H1 (cell line): ENCODE measurements around the gene CALD1. TPM values are rescaled to one million over a fixed set of nuclear protein-coding genes. Genes with fewer than 3 reads are reported as not detected.

Experiments
- CTCF ChIA-PET: fragments of 300-600 bp; sonication (Branson Sonifier 250); formaldehyde crosslinking; loops from one replicate; lab custom pipeline; 2021; ENCODE audit not compliant: partially characterized antibody; lab: Charles Lee
- POLR2A ChIA-PET: fragments of 300-600 bp; sonication (Branson Sonifier 250); formaldehyde crosslinking; loops from one replicate; lab custom pipeline; 2021; ENCODE audit warnings: inconsistent platforms; ENCODE audit not compliant: partially characterized antibody; lab: Charles Lee
- DNase-seq, 2 experiments: peaks; one replicate each; pipeline versions ENCODE4 v3.0.0 to v3.0.0-alpha.2; 2010 to 2022; ENCODE audit warnings: low spot score in 2 of 2, low read depth in 1 of 2, mixed read lengths in 1 of 2
- FAIRE-seq: peaks from 2 replicates; lab custom pipeline; 2011; peaks lifted over from hg19 to GRCh38; lab: Jason Lieb, UNC
- H2AFZ ChIP-seq: 2 replicates; pipeline ENCODE4 v1.8.1; 2012; ENCODE audit warnings: low read length, inconsistent platforms
- H2AK5ac ChIP-seq: 2 replicates; pipeline ENCODE4 v1.6.1; 2013; ENCODE audit warnings: low read depth, low read length
- H2BK120ac ChIP-seq: replicated peaks from 2 replicates; pipeline ENCODE3; 2013; ENCODE audit warnings: low read depth, low read length, inconsistent platforms
- H2BK12ac ChIP-seq: 2 replicates; pipeline ENCODE4 v1.6.1; 2013; ENCODE audit warnings: low read depth, low read length
- H2BK15ac ChIP-seq: 2 replicates; pipeline ENCODE4 v1.6.1; 2013; ENCODE audit warnings: low read length
- H2BK20ac ChIP-seq: 2 replicates; pipeline ENCODE4 v1.6.1; 2013; ENCODE audit warnings: low read length
- H2BK5ac ChIP-seq: 2 replicates; pipeline ENCODE4 v1.6.1; 2013; ENCODE audit warnings: low read depth, low read length
- H3K14ac ChIP-seq: 2 replicates; pipeline ENCODE4 v1.6.1; 2013; ENCODE audit warnings: inconsistent platforms; ENCODE audit not compliant: insufficient read length
- H3K18ac ChIP-seq: 2 replicates; pipeline ENCODE4 v1.6.1; 2013; ENCODE audit warnings: low read length; ENCODE audit errors: extremely low read depth
- H3K23ac ChIP-seq: 2 replicates; pipeline ENCODE4 v1.6.1; 2013; ENCODE audit warnings: inconsistent platforms; ENCODE audit not compliant: insufficient read length
- H3K23me2 ChIP-seq: 2 replicates; pipeline ENCODE4 v1.6.1; 2013; ENCODE audit warnings: low read depth, low read length
- H3K27ac ChIP-seq: 2 replicates; pipeline ENCODE4 v1.6.1; 2011; ENCODE audit warnings: low read depth, low read length, inconsistent platforms
- H3K27me3 ChIP-seq, 4 experiments: replicated peaks in 1 of 4; 1 replicate in 1 of 4; 2 replicates in 3 of 4; pipeline versions ENCODE4 v1.6.1 to v1.8.1; 2011 to 2013; ENCODE audit warnings: low read length in 3 of 4, mild to moderate bottlenecking in 3 of 4, inconsistent platforms in 2 of 4, mixed read lengths in 2 of 4, moderate library complexity in 1 of 4; ENCODE audit not compliant: control insufficient read depth in 3 of 4, insufficient read depth in 3 of 4; ENCODE audit errors: extremely low read depth in 1 of 4
- H3K36me3 ChIP-seq, 4 experiments: 2 replicates each; pipeline versions ENCODE4 v1.6.1 to v1.8.1; 2011 to 2013; ENCODE audit warnings: mild to moderate bottlenecking in 4 of 4, low read length in 3 of 4, moderate library complexity in 2 of 4, control low read depth in 1 of 4, inconsistent platforms in 1 of 4; ENCODE audit not compliant: insufficient read depth in 4 of 4, control insufficient read depth in 2 of 4
- H3K4ac ChIP-seq: replicated peaks from 2 replicates; pipeline ENCODE3; 2013; ENCODE audit warnings: low read length, low read depth, mixed read lengths, inconsistent platforms; ENCODE audit not compliant: insufficient read length
- H3K4me1 ChIP-seq, 4 experiments: replicated peaks in 1 of 4; 1 replicate in 1 of 4; 2 replicates in 3 of 4; pipeline versions ENCODE4 v1.6.1 to v1.8.1; 2011 to 2013; ENCODE audit warnings: low read length in 3 of 4, inconsistent platforms in 2 of 4, mixed read lengths in 1 of 4; ENCODE audit not compliant: insufficient read depth in 4 of 4, control insufficient read depth in 3 of 4
- H3K4me2 ChIP-seq, 2 experiments: 2 replicates each; pipeline versions ENCODE4 v1.6.1 to v1.8.1; 2011 to 2013; ENCODE audit warnings: low read depth in 2 of 2, low read length in 2 of 2, control low read depth in 1 of 2, inconsistent platforms in 1 of 2, mild to moderate bottlenecking in 1 of 2; ENCODE audit not compliant: insufficient read depth in 1 of 2
- H3K4me3 ChIP-seq, 4 experiments: fragments of 200-600, 300-600 bp in 1 of 4; sonication (generic), shearing (Covaris generic), sonication (Bioruptor Twin) in 1 of 4; 2 replicates each; pipeline versions ENCODE4 v1.5.1 to v1.8.1; 2011 to 2016; ENCODE audit warnings: low read length in 4 of 4, low read depth in 3 of 4, control low read depth in 2 of 4, inconsistent platforms in 2 of 4, mild to moderate bottlenecking in 2 of 4, mixed read lengths in 1 of 4, moderate library complexity in 1 of 4; ENCODE audit not compliant: insufficient read depth in 2 of 4; ENCODE audit errors: extremely low read depth in 1 of 4
- H3K56ac ChIP-seq: replicated peaks from 2 replicates; pipeline ENCODE3; 2013; ENCODE audit warnings: low read depth, mild to moderate bottlenecking, mixed read lengths, low read length, inconsistent platforms; ENCODE audit not compliant: insufficient read length
- H3K79me1 ChIP-seq: 2 replicates; pipeline ENCODE4 v1.6.1; 2013; ENCODE audit warnings: low read depth, low read length, control low read depth
- H3K79me2 ChIP-seq, 2 experiments: 2 replicates each; pipeline versions ENCODE4 v1.6.1 to v1.8.1; 2012 to 2013; ENCODE audit warnings: low read length in 2 of 2, mild to moderate bottlenecking in 2 of 2, inconsistent platforms in 1 of 2; ENCODE audit not compliant: insufficient read depth in 2 of 2, control insufficient read depth in 1 of 2
- H3K9ac ChIP-seq, 4 experiments: replicated peaks in 1 of 4; 1 replicate in 1 of 4; 2 replicates in 3 of 4; pipeline versions ENCODE4 v1.6.1 to v1.8.1; 2011 to 2013; ENCODE audit warnings: low read depth in 3 of 4, low read length in 3 of 4, control low read depth in 2 of 4, mild to moderate bottlenecking in 2 of 4, moderate library complexity in 2 of 4, inconsistent platforms in 1 of 4; ENCODE audit errors: extremely low read depth in 1 of 4
- H3K9me3 ChIP-seq, 2 experiments: 2 replicates each; pipeline versions ENCODE4 v1.6.1 to v1.8.1; 2012 to 2013; ENCODE audit warnings: mild to moderate bottlenecking in 2 of 2, moderate library complexity in 2 of 2, control low read depth in 1 of 2, inconsistent platforms in 1 of 2, low read depth in 1 of 2, low read length in 1 of 2, mixed read lengths in 1 of 2; ENCODE audit not compliant: insufficient read depth in 2 of 2
- H4K20me1 ChIP-seq, 2 experiments: replicated peaks in 1 of 2; 2 replicates each; pipeline versions ENCODE3 to v1.8.1; 2011 to 2013; ENCODE audit warnings: inconsistent platforms in 2 of 2, low read length in 2 of 2, mild to moderate bottlenecking in 1 of 2; ENCODE audit not compliant: insufficient read depth in 2 of 2, control insufficient read depth in 1 of 2
- H4K5ac ChIP-seq: 2 replicates; pipeline ENCODE4 v1.6.1; 2013; ENCODE audit warnings: low read length, low read depth, mixed read lengths, inconsistent platforms; ENCODE audit not compliant: insufficient read length
- H4K8ac ChIP-seq: 2 replicates; pipeline ENCODE4 v1.8.0; 2013; ENCODE audit warnings: mild to moderate bottlenecking, moderate library complexity, low read length, inconsistent platforms; ENCODE audit not compliant: insufficient read depth; ENCODE audit errors: extremely low read depth
- H4K91ac ChIP-seq: replicated peaks from 2 replicates; pipeline ENCODE3; 2013; ENCODE audit warnings: low read length, mixed read lengths, inconsistent platforms; ENCODE audit not compliant: insufficient read length
- CEBPB ChIP-seq: IDR thresholded peaks from 2 replicates; pipeline ENCODE4 v1.6.1; 2012; ENCODE audit warnings: low read depth, low read length
- EGR1 ChIP-seq: IDR thresholded peaks from 2 replicates; pipeline ENCODE4 v1.6.1; 2011; ENCODE audit warnings: low read depth, low read length, borderline replicate concordance
- GABPA ChIP-seq: IDR thresholded peaks from 2 replicates; pipeline ENCODE4 v1.6.1; 2011; ENCODE audit warnings: mild to moderate bottlenecking, low read length, moderate library complexity, borderline replicate concordance; ENCODE audit not compliant: insufficient read depth
- JUND ChIP-seq: IDR thresholded peaks from 2 replicates; pipeline ENCODE4 v1.6.1; 2011; ENCODE audit warnings: mild to moderate bottlenecking, improper control_type of control experiment, low read length
- MAFK ChIP-seq: IDR thresholded peaks from 2 replicates; pipeline ENCODE4 v1.6.1; 2012; ENCODE audit warnings: low read depth, mild to moderate bottlenecking, improper control_type of control experiment, low read length
- NRF1 ChIP-seq: IDR thresholded peaks from 2 replicates; pipeline ENCODE4 v1.6.1; 2011; ENCODE audit warnings: mild to moderate bottlenecking, low read depth, low read length, improper control_type of control experiment
- POLR2A ChIP-seq, 2 experiments: IDR thresholded peaks; 1 replicate in 1 of 2; 2 replicates in 1 of 2; pipeline ENCODE4 v1.6.1; 2011; ENCODE audit warnings: low read depth in 2 of 2, low read length in 2 of 2, mild to moderate bottlenecking in 2 of 2; ENCODE audit errors: control extremely low read depth in 1 of 2
- RAD21 ChIP-seq, 2 experiments: IDR thresholded peaks in 1 of 2; conservative IDR thresholded peaks in 1 of 2; 2 replicates each; pipeline ENCODE4 v1.6.1; 2011; ENCODE audit warnings: low read depth in 2 of 2, low read length in 2 of 2, improper control_type of control experiment in 1 of 2, inconsistent platforms in 1 of 2, mild to moderate bottlenecking in 1 of 2, moderate library complexity in 1 of 2
- RFX5 ChIP-seq: IDR thresholded peaks from 2 replicates; pipeline ENCODE4 v1.6.1; 2011; ENCODE audit warnings: low read depth, low read length, improper control_type of control experiment, borderline replicate concordance
- SIN3A ChIP-seq, 2 experiments: IDR thresholded peaks in 1 of 2; conservative IDR thresholded peaks in 1 of 2; 2 replicates each; pipeline ENCODE4 v1.6.1; 2011 to 2012; ENCODE audit warnings: low read length in 2 of 2, improper control_type of control experiment in 1 of 2, low read depth in 1 of 2, mild to moderate bottlenecking in 1 of 2
- SUZ12 ChIP-seq: fragments of 200-600 bp; sonication (generic); IDR thresholded peaks from 2 replicates; pipeline ENCODE4 v1.6.1; 2012; ENCODE audit warnings: mild to moderate bottlenecking, inconsistent platforms, low read length, moderate library complexity, mixed read lengths
- WGBS, 2 experiments: shearing (Covaris generic) in 1 of 2; methylation state at CpG; one replicate each; pipeline versions ENCODE4 v1.1.6 to v1.1.7; 2013 to 2015; ENCODE audit warnings: low lambda C conversion rate in 2 of 2, mixed read lengths in 2 of 2, inconsistent platforms in 1 of 2, low coverage in 1 of 2, missing lambda C conversion rate in 1 of 2; ENCODE audit not compliant: insufficient replicate concordance in 2 of 2, insufficient coverage in 1 of 2, insufficient read length in 1 of 2; ENCODE audit errors: extremely low coverage in 1 of 2, missing lambda C conversion rate in 1 of 2; 5-methylcytosine and 5-hydroxymethylcytosine counted together
- polyA plus RNA-seq, 7 experiments: library from polyadenylated mRNA; depleted of rRNA in 3 of 7; stranded (reverse) in 5 of 7; unstranded in 2 of 7; fragments of >200 nt in 5 of 7; fragments of 200-250 nt in 2 of 7; gene quantifications; 1 replicate in 5 of 7; 2 replicates in 1 of 7; 4 replicates in 1 of 7; pipeline versions ENCODE4 v1.2.1 to v1.2.3, GENCODE V29; 2011 to 2013; ENCODE audit warnings: missing spikeins in 2 of 7, mixed read lengths in 2 of 7
- total RNA-seq: library from RNA; stranded (reverse); fragmentation: NEBNext Ultra II Directional; extraction: Animal tissue kit (Norgen Biotek cat#: 25700); gene quantifications from 2 replicates; pipeline ENCODE4 v1.2.1, GENCODE V29; 2021

The CALD1 gene
- total and polyA plus RNA-seq, 2 of the 8 experiments (the other 6 are each of a cell fraction or from before 2014, with no cell fraction given), result 34.3 to 177 TPM

GRCh38 chr7:134959810-134960209, 180.4 kb downstream of the CALD1 start:
- ChIA-PET POLR2A (no interaction called here), CTCF (interaction anchor here (1.1 to 1.4 kb wide), 2 partner anchors 64 to 337 kb away, joined by 3 to 4 read pairs; no protein-coding TSS in a partner anchor)
- peaks cover 1% of the 10 kb centered on the region; the same call in 1 of the 2 replicates for H3K23me2 ChIP-seq
- H2AFZ ChIP-seq, result no peak overlapping the region
- no peak overlapping the region for H3K4me3 ChIP-seq
- FAIRE-seq (no peak), DNase-seq (no peak)
- TF ChIP-seq SUZ12 (no peak), RFX5 (no peak), CEBPB (no peak), POLR2A (IDR thresholded peaks at IDR 0.05; ENCODE audit: control extremely low read depth in 1 of 2, low read depth in 2 of 2, low read length in 2 of 2) (no peak), RAD21 (IDR thresholded peaks at IDR 0.05 in 1 of 2, conservative IDR thresholded peaks at IDR 0.05 in 1 of 2; ENCODE audit: low read depth in 2 of 2, low read length in 2 of 2) (no peak), SIN3A (conservative IDR thresholded peaks at IDR 0.05 in 1 of 2, IDR thresholded peaks at IDR 0.05 in 1 of 2; ENCODE audit: low read depth in 1 of 2, low read length in 2 of 2) (no peak), JUND (no peak), GABPA (no peak), EGR1 (no peak), NRF1 (no peak), MAFK (no peak)
- no peak overlapping the region for H3K27ac ChIP-seq
- H3K18ac ChIP-seq, result no peak overlapping the region
- H2BK5ac ChIP-seq, result no peak overlapping the region
- no peak overlapping the region for H4K91ac ChIP-seq
- no peaks in the 10 kb centered on the region for H3K79me1 ChIP-seq
- no peak overlapping the region for H4K5ac ChIP-seq
- no peaks in the 10 kb centered on the region for H3K27me3 ChIP-seq
- H3K9me3 ChIP-seq, result no peaks in the 10 kb centered on the region
- no peak overlapping the region for H3K4me2 ChIP-seq
- H2BK15ac ChIP-seq, result no peak overlapping the region
- H4K8ac ChIP-seq, result no peak overlapping the region
- peaks cover 0 to 39% (median 17%) of the 10 kb centered on the region in 4 experiments; a peak in 6 of 8 replicates for H3K36me3 ChIP-seq
- no peak overlapping the region for H2AK5ac ChIP-seq
- no peaks in the 10 kb centered on the region for H3K4me1 ChIP-seq
- no peak overlapping the region for H2BK20ac ChIP-seq
- WGBS, 2 experiments, result 90% methylated on average over 5 of the region's 5 CpGs; no CpG with 5 or more reads in 1 of the 2 experiments
- H3K14ac ChIP-seq, result no peak overlapping the region
- H3K23ac ChIP-seq, result no peak overlapping the region
- no peak overlapping the region for H3K4ac ChIP-seq
- no peak overlapping the region for H3K56ac ChIP-seq
- no peak overlapping the region for H3K9ac ChIP-seq
- H3K79me2 ChIP-seq, result no peaks in the 10 kb centered on the region
- no peak overlapping the region for H2BK120ac ChIP-seq
- no peak overlapping the region for H2BK12ac ChIP-seq
- H4K20me1 ChIP-seq, result peaks cover 0 to 1% of the 10 kb centered on the region in 2 experiments
